Measurements from ENCODE around the gene HDLBP. TPM values are rescaled to one million over a fixed set of nuclear protein-coding genes. Genes with fewer than 3 reads are reported as not detected.
"Not testable (repeated sequence)": the region's sequence is repeated elsewhere in the genome, so short reads cannot be mapped to it uniquely, and the experiment has no call there.

HDLBP gene
- total RNA-seq, 1 donor from 2014 or later: 805 TPM

DNA sequence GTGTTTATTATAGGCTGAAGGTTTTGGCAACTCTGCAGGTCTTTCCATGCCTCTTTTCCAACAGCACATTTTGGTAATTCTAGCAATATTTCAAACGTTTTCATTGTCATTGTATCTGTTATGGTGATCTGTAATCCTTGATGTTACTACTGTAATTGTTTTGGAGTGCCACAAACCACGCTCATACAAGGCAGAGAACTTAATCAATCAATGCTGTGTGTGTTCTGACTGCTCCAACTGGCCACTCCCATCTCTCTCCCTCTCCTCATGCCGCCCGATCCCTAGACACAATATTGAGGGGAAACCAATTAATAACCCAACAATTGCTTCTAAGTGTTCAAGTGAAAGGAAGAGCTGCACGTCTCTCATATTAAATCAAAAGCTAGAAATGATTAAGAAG, 32.9 kb downstream of the HDLBP start:
- Histone ChIP-seq H3K4me3 (ENCODE audit: low read depth, low read length) (no peak overlapping the region), H3K36me3 (ENCODE audit: control insufficient read depth, insufficient read depth, low read length) (no peaks in the 10 kb centered on the region), H3K27me3 (ENCODE audit: control insufficient read depth, insufficient read depth, low read length) (no peaks in the 10 kb centered on the region)
- DNase-seq (ENCODE audit: low read depth) (no peak), FAIRE-seq (no peak)
- TF ChIP-seq, protein P1, sequence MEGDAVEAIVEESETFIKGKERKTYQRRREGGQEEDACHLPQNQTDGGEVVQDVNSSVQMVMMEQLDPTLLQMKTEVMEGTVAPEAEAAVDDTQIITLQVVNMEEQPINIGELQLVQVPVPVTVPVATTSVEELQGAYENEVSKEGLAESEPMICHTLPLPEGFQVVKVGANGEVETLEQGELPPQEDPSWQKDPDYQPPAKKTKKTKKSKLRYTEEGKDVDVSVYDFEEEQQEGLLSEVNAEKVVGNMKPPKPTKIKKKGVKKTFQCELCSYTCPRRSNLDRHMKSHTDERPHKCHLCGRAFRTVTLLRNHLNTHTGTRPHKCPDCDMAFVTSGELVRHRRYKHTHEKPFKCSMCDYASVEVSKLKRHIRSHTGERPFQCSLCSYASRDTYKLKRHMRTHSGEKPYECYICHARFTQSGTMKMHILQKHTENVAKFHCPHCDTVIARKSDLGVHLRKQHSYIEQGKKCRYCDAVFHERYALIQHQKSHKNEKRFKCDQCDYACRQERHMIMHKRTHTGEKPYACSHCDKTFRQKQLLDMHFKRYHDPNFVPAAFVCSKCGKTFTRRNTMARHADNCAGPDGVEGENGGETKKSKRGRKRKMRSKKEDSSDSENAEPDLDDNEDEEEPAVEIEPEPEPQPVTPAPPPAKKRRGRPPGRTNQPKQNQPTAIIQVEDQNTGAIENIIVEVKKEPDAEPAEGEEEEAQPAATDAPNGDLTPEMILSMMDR (IDR thresholded peaks at IDR 0.05; ENCODE audit: insufficient read depth, low read length, severe bottlenecking): no peak

DNA sequence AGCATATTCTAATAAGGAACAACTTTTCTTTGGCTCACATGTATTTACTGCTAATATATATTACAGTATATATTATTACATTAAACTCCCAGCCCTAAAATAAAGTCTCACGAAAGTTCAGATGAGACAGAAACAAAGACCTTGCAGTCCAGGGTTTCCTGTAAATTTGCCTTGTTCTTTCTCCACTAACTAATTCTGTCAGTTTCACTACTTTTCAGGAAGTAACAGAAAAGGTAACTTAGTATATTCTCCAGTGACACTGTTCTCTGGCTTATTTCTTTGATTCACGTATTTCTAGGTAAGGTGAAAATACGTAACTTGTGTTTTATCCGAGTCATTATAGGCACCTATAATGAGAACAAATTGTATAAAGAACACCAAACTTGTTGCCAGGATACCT, 35.2 kb downstream of the HDLBP start:
- FAIRE-seq: no peak

DNA sequence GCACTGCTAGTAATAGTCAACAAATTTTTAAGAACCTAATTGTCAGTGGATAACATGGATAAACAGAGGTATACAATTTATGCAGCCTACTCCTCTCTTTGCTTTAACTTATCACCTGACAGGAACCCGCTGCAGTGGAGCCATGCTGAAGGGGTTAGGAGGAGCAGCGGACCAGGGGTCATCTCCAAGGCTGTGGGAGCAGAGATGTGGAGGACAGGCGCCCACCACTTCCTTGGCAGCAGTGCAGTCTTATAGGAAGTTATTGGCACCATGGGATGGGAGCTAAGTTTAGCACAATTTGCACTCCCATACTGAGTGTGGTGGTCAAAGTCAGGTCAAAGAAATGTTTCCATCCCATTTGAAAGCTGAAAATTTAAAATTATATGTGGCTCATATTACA, 35.6 kb downstream of the HDLBP start:
- TF ChIP-seq, protein P1 (IDR thresholded peaks at IDR 0.05; ENCODE audit: insufficient read depth, low read length, severe bottlenecking): no peak
- H3K4me3 ChIP-seq (ENCODE audit: low read depth, low read length): no peak overlapping the region
- no peaks in the 10 kb centered on the region for H3K27me3 ChIP-seq (ENCODE audit: control insufficient read depth, insufficient read depth, low read length)
- no peaks in the 10 kb centered on the region for H3K36me3 ChIP-seq (ENCODE audit: control insufficient read depth, insufficient read depth, low read length)
- FAIRE-seq (no peak), DNase-seq (ENCODE audit: low read depth) (no peak)

More for the DNA sequence above, 35.2 kb downstream of the HDLBP start:
- no peaks in the 10 kb centered on the region for H3K36me3 ChIP-seq (ENCODE audit: control insufficient read depth, insufficient read depth, low read length)
- TF ChIP-seq, protein P1 (IDR thresholded peaks at IDR 0.05; ENCODE audit: insufficient read depth, low read length, severe bottlenecking): no peak
- H3K4me3 ChIP-seq (ENCODE audit: low read depth, low read length): no peak overlapping the region
- DNase-seq (ENCODE audit: low read depth): no peak
- H3K27me3 ChIP-seq (ENCODE audit: control insufficient read depth, insufficient read depth, low read length): no peaks in the 10 kb centered on the region

DNA sequence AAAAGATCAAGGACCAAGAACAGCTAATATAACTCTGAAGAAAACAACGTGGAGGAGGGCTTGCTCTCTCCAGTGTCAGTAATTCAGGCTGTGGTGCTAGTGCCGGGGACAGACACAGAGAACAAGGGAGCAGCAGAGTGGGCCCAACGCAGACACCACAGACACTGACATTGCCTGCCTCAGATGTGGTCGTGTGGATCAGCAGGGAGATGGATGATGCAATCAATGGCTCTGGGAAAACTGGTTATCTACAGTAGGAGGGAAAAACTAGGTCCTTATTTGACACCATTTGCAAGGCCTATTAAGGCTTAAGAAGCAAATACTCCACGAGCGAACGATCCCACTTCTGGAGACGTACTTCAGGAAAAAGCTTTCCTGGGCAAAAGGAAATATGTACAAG, 36.1 kb downstream of the HDLBP start:
- no peak overlapping the region for H3K4me3 ChIP-seq (ENCODE audit: low read depth, low read length)
- H3K27me3 ChIP-seq (ENCODE audit: control insufficient read depth, insufficient read depth, low read length): no peaks in the 10 kb centered on the region
- DNase-seq (ENCODE audit: low read depth) (no peak), FAIRE-seq (no peak)
- no peaks in the 10 kb centered on the region for H3K36me3 ChIP-seq (ENCODE audit: control insufficient read depth, insufficient read depth, low read length)
- TF ChIP-seq, protein P1 (IDR thresholded peaks at IDR 0.05; ENCODE audit: insufficient read depth, low read length, severe bottlenecking): no peak

DNA sequence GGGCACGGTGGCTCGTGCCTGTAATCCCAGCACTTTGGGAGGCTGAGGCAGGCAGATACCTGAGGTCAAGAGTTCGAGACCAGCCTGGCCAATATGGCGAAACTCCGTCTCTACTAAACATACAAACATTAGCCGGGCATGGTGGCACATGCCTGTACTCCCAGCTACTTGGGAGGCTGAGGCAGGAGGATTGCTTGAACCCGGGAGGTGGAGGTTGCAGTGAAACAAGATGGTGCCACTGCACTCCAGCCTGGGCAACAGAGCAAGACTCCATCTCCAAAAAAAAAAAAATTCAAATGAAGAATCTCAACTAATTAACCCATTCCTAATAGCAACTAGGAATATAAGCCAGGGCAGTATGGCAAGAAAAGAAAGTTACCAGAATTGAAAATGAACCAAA, 37.2 kb downstream of the HDLBP start:
- not testable (repeated sequence) for DNase-seq (ENCODE audit: low read depth); H3K36me3 ChIP-seq (ENCODE audit: control insufficient read depth, insufficient read depth, low read length); H3K27me3 ChIP-seq (ENCODE audit: control insufficient read depth, insufficient read depth, low read length); H3K4me3 ChIP-seq (ENCODE audit: low read depth, low read length); FAIRE-seq

DNA sequence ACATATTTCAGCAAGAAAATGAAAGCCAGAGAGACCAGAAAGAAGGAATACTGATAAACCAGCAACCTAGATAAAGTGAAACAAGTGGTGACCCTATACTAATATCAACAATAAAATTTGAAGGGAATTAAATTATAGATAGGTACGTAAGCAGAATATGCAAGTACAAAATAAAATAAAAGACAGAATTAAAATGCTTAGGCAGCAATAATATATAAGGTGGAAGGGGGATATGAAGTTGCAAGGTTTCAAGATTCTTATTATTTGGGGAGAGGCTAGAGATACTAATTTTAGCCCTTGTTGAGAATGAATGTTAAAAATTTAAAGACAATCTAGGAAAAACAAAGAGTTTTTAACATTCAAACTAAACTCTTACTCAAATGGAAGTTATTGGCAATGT, 39.6 kb downstream of the HDLBP start:
- no peaks in the 10 kb centered on the region for H3K36me3 ChIP-seq (ENCODE audit: control insufficient read depth, insufficient read depth, low read length)
- FAIRE-seq (no peak), DNase-seq (ENCODE audit: low read depth) (no peak)
- H3K4me3 ChIP-seq (ENCODE audit: low read depth, low read length): no peak overlapping the region
- H3K27me3 ChIP-seq (ENCODE audit: control insufficient read depth, insufficient read depth, low read length): no peaks in the 10 kb centered on the region
- TF ChIP-seq, protein P1 (IDR thresholded peaks at IDR 0.05; ENCODE audit: insufficient read depth, low read length, severe bottlenecking): no peak

Data from bronchial epithelial cell (primary cell).